Activated CD4-positive, alpha-beta T cell treated with anti-CD3 and anti-CD28 coated beads, Interleukin-10, Interleukin-2, amounts not matched to agents 100 ng/mL and 50 ng/mL, durations not matched to agents 16 hours and 8 hours (primary cell): Measurements from ENCODE around the gene STRIP1.

Experiments
- DNase-seq: peaks from one replicate; pipeline ENCODE4 v3.0.0-alpha.2; 2020

Gene STRIP1

DNA sequence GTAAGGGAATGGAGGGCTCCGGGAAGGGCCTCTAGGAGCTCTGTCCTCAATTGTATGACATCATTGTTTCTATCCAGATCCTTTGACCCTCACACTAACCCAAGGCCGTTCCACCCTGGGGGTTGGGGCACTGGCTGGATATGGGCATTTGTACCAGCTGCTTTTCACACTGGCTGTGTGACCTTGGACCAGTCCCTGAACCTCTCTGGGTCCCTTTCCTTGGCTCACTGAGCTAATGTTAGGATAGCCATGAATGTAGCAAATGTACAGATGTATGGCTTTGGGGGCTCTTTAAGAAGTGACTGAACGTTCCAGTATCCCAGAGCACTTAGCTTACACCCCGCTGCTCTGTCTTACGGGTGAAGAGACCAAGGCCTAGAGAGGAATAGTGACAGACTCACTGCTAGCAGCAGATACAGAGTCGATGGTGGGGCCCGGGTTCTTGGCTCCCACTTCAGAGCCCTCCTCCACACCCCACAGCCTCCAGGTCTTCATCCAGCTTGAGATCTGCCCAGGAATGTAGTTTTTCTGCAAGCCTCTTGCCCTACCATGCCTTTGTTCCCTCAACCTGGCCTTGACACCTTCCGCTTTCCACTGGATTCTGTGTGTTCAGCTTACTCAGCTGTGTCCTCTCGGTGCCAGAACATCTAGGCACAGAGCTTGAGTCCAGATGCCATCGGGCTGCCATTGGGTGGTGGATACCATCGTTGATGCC is 63.2 kb downstream of the STRIP1 start:
- DNase-seq, result no peak

DNA sequence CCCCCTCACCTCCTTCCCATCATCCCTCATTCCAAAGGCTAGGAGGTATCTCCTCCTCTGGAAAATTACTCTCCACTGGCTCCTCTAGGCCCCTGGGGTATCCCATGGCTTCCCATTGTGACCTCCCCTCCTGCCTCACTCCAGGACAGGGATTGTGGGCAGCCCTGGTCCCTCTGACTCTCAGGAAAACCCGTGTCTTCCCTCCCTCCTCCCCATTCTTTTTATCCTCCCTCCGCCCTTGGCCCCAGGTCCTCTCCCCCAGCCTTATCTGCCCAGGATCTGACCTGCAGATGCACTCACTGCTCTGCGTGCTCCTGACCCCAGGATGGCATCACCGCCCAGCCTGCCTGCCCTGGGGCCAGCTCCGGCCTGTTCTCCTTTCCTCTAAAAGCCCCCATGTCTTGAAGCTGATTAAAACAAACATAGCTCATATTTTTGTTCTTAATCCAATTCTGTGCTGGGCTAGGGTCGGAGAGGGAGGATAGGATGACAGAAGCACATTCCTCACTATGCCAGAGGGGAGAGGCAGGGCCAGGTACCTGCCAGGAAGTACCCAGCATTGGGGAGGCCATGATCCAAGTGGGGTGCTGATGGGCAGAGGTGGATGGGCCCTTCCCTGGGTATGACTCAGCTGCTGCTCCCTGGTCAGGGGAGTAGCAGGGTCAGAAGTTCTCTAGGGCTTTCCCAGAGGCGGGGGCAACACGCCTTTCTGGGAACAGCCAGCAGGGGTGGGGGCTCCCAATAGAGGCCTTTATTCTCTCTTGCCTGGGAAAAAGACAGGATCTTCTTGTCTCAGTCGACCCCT is 64.0 kb downstream of the STRIP1 start:
- DNase-seq, result no peak

DNA sequence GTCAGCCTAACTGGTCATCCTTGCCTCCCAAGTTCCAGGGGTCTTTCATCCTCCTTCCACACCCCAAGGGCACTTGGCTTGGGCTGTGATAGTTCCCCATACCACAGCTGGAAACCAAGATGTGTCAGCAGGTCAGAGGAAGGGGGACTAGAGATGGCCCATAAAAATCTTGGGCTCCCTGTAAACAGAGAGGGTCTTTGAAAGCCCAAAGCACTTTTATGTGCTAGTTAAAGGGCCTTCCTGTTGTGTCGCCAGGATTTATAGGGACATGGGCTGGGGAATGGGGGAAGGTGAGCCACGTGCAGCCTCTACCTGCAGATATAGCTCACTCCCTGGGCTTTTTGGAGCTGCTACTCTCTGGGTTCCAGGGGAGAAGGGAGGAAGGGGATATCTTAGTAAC is 65.9 kb downstream of the STRIP1 start:
- no peak for DNase-seq

DNA sequence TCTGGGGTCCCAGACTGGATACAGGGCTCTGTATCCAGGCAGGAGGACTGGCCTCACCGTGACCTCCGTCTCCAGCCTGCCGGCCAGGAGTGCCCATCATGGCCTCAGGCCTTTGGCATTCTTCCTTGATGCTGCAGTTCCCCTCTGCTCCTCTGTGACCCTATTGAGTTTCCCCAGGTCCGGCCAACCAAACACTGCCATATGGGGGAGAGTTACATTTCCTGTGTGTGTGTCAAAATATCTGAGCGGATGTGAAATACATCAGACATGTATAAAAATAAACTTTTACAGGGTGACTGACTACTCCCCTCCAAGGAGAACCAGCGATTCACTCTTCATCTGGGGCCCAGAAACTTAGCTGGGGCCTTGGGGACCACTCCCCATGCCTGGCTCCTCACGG is 67.7 kb downstream of the STRIP1 start:
- DNase-seq, result no peak
